Panc1 (cell line): ENCODE data around the gene MGAT4A. TPM values are rescaled to one million over a fixed set of nuclear protein-coding genes. Genes with fewer than 3 reads are reported as not detected.

Source experiments
- ATAC-seq: fragments of 200-7000 bp; cut with Tn5 transposase; 2 replicates; pipeline ENCODE4 v1.9.1; 2020; ENCODE audit warnings: mild to moderate bottlenecking, moderate library complexity
- BruUV-seq: library from RNA; stranded (reverse); fragments of 400-500 nt; replicated peaks from 2 replicates; lab custom pipeline; 2021; lab: Mats Ljungman, UMichigan
- CTCF ChIA-PET: fragments of 300-600 bp; sonication (Branson Sonifier 250); formaldehyde crosslinking; loops from one replicate; lab custom pipeline; 2022; ENCODE audit warnings: antibody characterized with exemption; lab: Charles Lee
- POLR2A ChIA-PET: fragments of 300-600 bp; sonication (Branson Sonifier 250); formaldehyde crosslinking; loops from one replicate; lab custom pipeline; 2022; ENCODE audit warnings: antibody characterized with exemption; lab: Charles Lee
- DNase-seq: peaks from one replicate; pipeline ENCODE4 v3.0.0-alpha.2; 2010; ENCODE audit warnings: low read depth, low spot score
- H3K27ac ChIP-seq: 2 replicates; pipeline ENCODE4 v1.5.1; 2011; ENCODE audit warnings: mild to moderate bottlenecking, low read length, inconsistent platforms
- H3K27me3 ChIP-seq: fragments of 200-500 bp; sonication (Bioruptor generic); 2 replicates; pipeline ENCODE4 v1.6.0; 2014; ENCODE audit warnings: low read length, inconsistent platforms; ENCODE audit not compliant: control insufficient read depth, insufficient read depth
- H3K36me3 ChIP-seq: fragments of 200-500 bp; sonication (Bioruptor generic); 2 replicates; pipeline ENCODE4 v1.5.1; 2014; ENCODE audit warnings: inconsistent platforms, mild to moderate bottlenecking, low read length, moderate library complexity; ENCODE audit not compliant: control insufficient read depth, insufficient read depth
- H3K4me1 ChIP-seq: 2 replicates; pipeline ENCODE4 v1.5.1; 2011; ENCODE audit warnings: inconsistent platforms, mild to moderate bottlenecking, low read length, moderate library complexity; ENCODE audit not compliant: control insufficient read depth, insufficient read depth
- H3K4me3 ChIP-seq, 2 experiments: 2 replicates each; pipeline ENCODE4 v1.5.1; 2011 to 2012; ENCODE audit warnings: low read depth in 2 of 2, low read length in 2 of 2, mild to moderate bottlenecking in 2 of 2, inconsistent platforms in 1 of 2, moderate library complexity in 1 of 2
- H3K9me3 ChIP-seq: fragments of 200-500 bp; sonication (Bioruptor generic); 2 replicates; pipeline ENCODE4 v1.5.1; 2014; ENCODE audit warnings: low read depth, mild to moderate bottlenecking, inconsistent platforms, low read length, moderate library complexity; ENCODE audit not compliant: control insufficient read depth, insufficient read depth
- POLR2AphosphoS5 ChIP-seq: IDR thresholded peaks from 2 replicates; pipeline ENCODE4 v1.6.1; 2012; ENCODE audit warnings: mild to moderate bottlenecking, low read depth, low read length, moderate library complexity
- SIN3A ChIP-seq: IDR thresholded peaks from 2 replicates; pipeline ENCODE4 v1.6.1; 2012; ENCODE audit warnings: low read depth, mild to moderate bottlenecking, low read length, moderate library complexity, borderline replicate concordance; ENCODE audit not compliant: insufficient read depth
- TCF7L2 ChIP-seq: IDR thresholded peaks from 2 replicates; pipeline ENCODE4 v1.6.1; 2011; ENCODE audit warnings: mild to moderate bottlenecking, low read depth, low read length, inconsistent platforms
- in situ Hi-C: cut with HindIII; loops from 2 replicates; pipeline ENCODE4 v1.10.0; 2016; ENCODE audit warnings: low sequenced_read_pairs, low pct_unique_long_range_greater_than_20kb
- intact Hi-C: fragments of 100-400 bp; cut with micrococcal nuclease; formaldehyde crosslinking; loops from one replicate; pipeline ENCODE4 v1.10.0; 2022; ENCODE audit not compliant: unreplicated experiment
- total RNA-seq: library from RNA; stranded (reverse); gene quantifications from one replicate; pipeline ENCODE4 v1.2.1, GENCODE V29; 2021; ENCODE audit not compliant: unreplicated experiment
- TF ChIP-seq, protein P1 (sequence below): fragments of 450-650 bp; IDR thresholded peaks from 2 replicates; pipeline ENCODE4 v1.5.1; 2017; ENCODE audit warnings: mild to moderate bottlenecking
- TF ChIP-seq, protein P2 (sequence below), 2 experiments: IDR thresholded peaks; 2 replicates each; pipeline ENCODE4 v1.6.1; 2011 to 2012; ENCODE audit warnings: low read depth in 2 of 2, control low read depth in 1 of 2, low read length in 1 of 2, mild to moderate bottlenecking in 1 of 2, moderate library complexity in 1 of 2; ENCODE audit not compliant: insufficient read depth in 1 of 2

MGAT4A gene
- total RNA-seq, 1 experiment from 2014 or later = 4.4 TPM

DNA sequence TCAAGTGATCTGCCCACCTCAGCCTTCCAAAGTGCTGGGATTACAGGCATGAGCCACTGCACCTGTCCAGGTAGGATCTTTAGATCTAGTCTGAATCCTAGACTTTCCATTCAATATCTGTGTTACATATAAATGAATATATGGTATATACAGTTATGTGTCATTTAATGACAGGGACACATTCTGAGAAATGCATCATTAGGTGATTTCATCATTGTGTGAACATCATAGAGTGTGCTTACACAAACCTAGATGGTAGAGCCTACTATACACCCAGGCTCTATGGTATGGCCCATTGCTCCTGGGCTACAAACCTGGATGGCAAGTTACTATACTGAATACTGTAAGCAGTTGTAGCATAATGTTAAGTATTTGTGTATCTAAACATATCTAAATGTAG lies 15.5 kb upstream of the MGAT4A start:
- no peaks in the 10 kb centered on the region for H3K27me3 ChIP-seq
- ChIA-PET CTCF (no interaction called here), POLR2A (no interaction called here)
- in situ Hi-C loops (no loop called here), intact Hi-C loops (no loop called here)
- ATAC-seq (no peak), DNase-seq (no peak)
- no peak overlapping the region for H3K27ac ChIP-seq
- TF ChIP-seq, protein P1, sequence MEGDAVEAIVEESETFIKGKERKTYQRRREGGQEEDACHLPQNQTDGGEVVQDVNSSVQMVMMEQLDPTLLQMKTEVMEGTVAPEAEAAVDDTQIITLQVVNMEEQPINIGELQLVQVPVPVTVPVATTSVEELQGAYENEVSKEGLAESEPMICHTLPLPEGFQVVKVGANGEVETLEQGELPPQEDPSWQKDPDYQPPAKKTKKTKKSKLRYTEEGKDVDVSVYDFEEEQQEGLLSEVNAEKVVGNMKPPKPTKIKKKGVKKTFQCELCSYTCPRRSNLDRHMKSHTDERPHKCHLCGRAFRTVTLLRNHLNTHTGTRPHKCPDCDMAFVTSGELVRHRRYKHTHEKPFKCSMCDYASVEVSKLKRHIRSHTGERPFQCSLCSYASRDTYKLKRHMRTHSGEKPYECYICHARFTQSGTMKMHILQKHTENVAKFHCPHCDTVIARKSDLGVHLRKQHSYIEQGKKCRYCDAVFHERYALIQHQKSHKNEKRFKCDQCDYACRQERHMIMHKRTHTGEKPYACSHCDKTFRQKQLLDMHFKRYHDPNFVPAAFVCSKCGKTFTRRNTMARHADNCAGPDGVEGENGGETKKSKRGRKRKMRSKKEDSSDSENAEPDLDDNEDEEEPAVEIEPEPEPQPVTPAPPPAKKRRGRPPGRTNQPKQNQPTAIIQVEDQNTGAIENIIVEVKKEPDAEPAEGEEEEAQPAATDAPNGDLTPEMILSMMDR = no peak
- TF ChIP-seq SIN3A = no peak
- TF ChIP-seq TCF7L2 = no peak
- TF ChIP-seq, protein P2, sequence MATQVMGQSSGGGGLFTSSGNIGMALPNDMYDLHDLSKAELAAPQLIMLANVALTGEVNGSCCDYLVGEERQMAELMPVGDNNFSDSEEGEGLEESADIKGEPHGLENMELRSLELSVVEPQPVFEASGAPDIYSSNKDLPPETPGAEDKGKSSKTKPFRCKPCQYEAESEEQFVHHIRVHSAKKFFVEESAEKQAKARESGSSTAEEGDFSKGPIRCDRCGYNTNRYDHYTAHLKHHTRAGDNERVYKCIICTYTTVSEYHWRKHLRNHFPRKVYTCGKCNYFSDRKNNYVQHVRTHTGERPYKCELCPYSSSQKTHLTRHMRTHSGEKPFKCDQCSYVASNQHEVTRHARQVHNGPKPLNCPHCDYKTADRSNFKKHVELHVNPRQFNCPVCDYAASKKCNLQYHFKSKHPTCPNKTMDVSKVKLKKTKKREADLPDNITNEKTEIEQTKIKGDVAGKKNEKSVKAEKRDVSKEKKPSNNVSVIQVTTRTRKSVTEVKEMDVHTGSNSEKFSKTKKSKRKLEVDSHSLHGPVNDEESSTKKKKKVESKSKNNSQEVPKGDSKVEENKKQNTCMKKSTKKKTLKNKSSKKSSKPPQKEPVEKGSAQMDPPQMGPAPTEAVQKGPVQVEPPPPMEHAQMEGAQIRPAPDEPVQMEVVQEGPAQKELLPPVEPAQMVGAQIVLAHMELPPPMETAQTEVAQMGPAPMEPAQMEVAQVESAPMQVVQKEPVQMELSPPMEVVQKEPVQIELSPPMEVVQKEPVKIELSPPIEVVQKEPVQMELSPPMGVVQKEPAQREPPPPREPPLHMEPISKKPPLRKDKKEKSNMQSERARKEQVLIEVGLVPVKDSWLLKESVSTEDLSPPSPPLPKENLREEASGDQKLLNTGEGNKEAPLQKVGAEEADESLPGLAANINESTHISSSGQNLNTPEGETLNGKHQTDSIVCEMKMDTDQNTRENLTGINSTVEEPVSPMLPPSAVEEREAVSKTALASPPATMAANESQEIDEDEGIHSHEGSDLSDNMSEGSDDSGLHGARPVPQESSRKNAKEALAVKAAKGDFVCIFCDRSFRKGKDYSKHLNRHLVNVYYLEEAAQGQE (IDR thresholded peaks at IDR 0.05; ENCODE audit: insufficient read depth in 1 of 2, low read depth in 2 of 2, low read length in 1 of 2) = no peak
- no peak for TF ChIP-seq POLR2AphosphoS5
- no peaks in the 10 kb centered on the region for H3K9me3 ChIP-seq
- no peaks in the 10 kb centered on the region for H3K36me3 ChIP-seq
- no peak overlapping the region for H3K4me3 ChIP-seq
- no peaks in the 10 kb centered on the region for H3K4me1 ChIP-seq
- BruUV-seq = no TSS peak

DNA sequence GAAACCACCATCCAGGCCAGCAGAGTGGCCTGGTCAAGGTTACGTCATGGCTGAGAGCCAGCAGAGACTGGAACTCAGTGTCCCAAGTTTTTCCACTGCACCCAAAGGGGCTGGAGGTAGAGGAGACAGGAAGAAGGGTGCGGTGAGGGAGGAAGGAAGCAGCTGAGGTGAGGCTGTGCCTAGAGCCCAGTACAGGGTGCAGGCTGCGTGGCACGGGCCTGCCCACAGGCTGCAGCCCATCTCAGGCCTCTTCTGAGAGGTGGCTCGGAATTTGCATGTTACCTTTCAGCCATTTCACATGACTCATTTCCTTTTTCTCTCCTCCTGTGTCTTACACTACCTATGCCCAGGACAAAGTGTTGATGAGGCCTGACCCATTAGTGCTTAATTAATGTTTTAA lies 13.7 kb upstream of the MGAT4A start:
- intact Hi-C loops (no loop called here), in situ Hi-C loops (no loop called here)
- Histone ChIP-seq H3K4me1 (no peaks in the 10 kb centered on the region), H3K36me3 (no peaks in the 10 kb centered on the region), H3K27me3 (no peaks in the 10 kb centered on the region), H3K9me3 (no peaks in the 10 kb centered on the region), H3K27ac (no peak overlapping the region), H3K4me3 (no peak overlapping the region)
- BruUV-seq = no TSS peak
- POLR2A ChIA-PET = no interaction called here
- DNase-seq (no peak), ATAC-seq (no peak)
- CTCF ChIA-PET = no interaction called here
- TF ChIP-seq, protein P1 = no peak
- no peak for TF ChIP-seq TCF7L2
- no peak for TF ChIP-seq POLR2AphosphoS5
- no peak for TF ChIP-seq SIN3A
- TF ChIP-seq, protein P2 (IDR thresholded peaks at IDR 0.05; ENCODE audit: insufficient read depth in 1 of 2, low read depth in 2 of 2, low read length in 1 of 2) = no peak
